ENCODE data around the gene UBE2N. TPM values are rescaled to one million over a fixed set of nuclear protein-coding genes. Genes with fewer than 3 reads are reported as not detected.

UBE2N gene
- total and polyA plus RNA-seq, 10 of the 15 experiments (the other 5 are each of a cell fraction or from before 2014, with no cell fraction given): 243 to 945 (median 443) TPM

GRCh38 chr12:93368766-93369165 lies 73.0 kb downstream of the UBE2N start:
- Histone ChIP-seq H3K9me3 (replicated peaks; ENCODE audit: control insufficient read depth, insufficient read depth, low read length) (no peaks in the 10 kb centered on the region), H3K27me3 (replicated peaks in 1 of 2; ENCODE audit: control insufficient read depth in 2 of 2, insufficient read depth in 2 of 2, low read length in 1 of 2) (no peaks in the 10 kb centered on the region), H3K36me3 (ENCODE audit: control insufficient read depth in 2 of 2, insufficient read depth in 2 of 2, low read length in 1 of 2) (no peaks in the 10 kb centered on the region), H4K20me1 (ENCODE audit: control insufficient read depth, insufficient read depth) (no peaks in the 10 kb centered on the region), H2AFZ (ENCODE audit: control insufficient read depth, low read depth, low read length) (no peak overlapping the region), H3K4me2 (ENCODE audit: control insufficient read depth, insufficient read depth) (no peak overlapping the region), H3K27ac (ENCODE audit: control insufficient read depth, insufficient read depth) (no peak overlapping the region), H3K4me1 (ENCODE audit: control insufficient read depth, insufficient read depth, low read length) (peaks cover 11% of the 10 kb centered on the region), H3K79me2 (ENCODE audit: control insufficient read depth, insufficient read depth, low read length) (no peaks in the 10 kb centered on the region; the same call in 1 of the 2 replicates), H3K4me3 (no peak overlapping the region), H3K9ac (ENCODE audit: control insufficient read depth, insufficient read depth, low read length) (no peak overlapping the region)
- ChIA-PET SMC1A (ENCODE audit: uncharacterized antibody, unreplicated experiment) (interaction anchor here (0.6 to 1.4 kb wide), 2 partner anchors 45 to 262 kb away, joined by 3 read pairs; no protein-coding TSS in a partner anchor), CTCF (no interaction called here), POLR2A (no interaction called here), RAD21 (ENCODE audit: unreplicated experiment) (no interaction called here)
- no peak for TF ChIP-seq FOXK2 (IDR thresholded peaks at IDR 0.05)
- TF ChIP-seq SMAD1 (IDR thresholded peaks at IDR 0.05; ENCODE audit: low read depth, partially characterized antibody): no peak
- TF ChIP-seq NR2F1 (conservative IDR thresholded peaks at IDR 0.05): no peak
- TF ChIP-seq E2F8 (IDR thresholded peaks at IDR 0.05; ENCODE audit: low read depth, partially characterized antibody): no peak
- TF ChIP-seq NRF1 (conservative IDR thresholded peaks at IDR 0.05; ENCODE audit: low read depth, low read length): no peak
- TF ChIP-seq SMAD5 (IDR thresholded peaks at IDR 0.05; ENCODE audit: low read depth): no peak
- no peak for TF ChIP-seq DPF2 (IDR thresholded peaks at IDR 0.05)
- TF ChIP-seq STAT1 (conservative IDR thresholded peaks at IDR 0.05): no peak
- TF ChIP-seq SIX5 (IDR thresholded peaks at IDR 0.05; ENCODE audit: low read depth, low read length, severe bottlenecking): no peak
- TF ChIP-seq PML (IDR thresholded peaks at IDR 0.05; ENCODE audit: low read length): no peak
- no peak for TF ChIP-seq USF1 (IDR thresholded peaks at IDR 0.05; ENCODE audit: borderline replicate concordance, extremely low read length, insufficient read depth, low read depth, low read length)
- TF ChIP-seq KLF5 (IDR thresholded peaks at IDR 0.05; ENCODE audit: partially characterized antibody): no peak
- no peak for TF ChIP-seq SREBF1 (IDR thresholded peaks at IDR 0.05; ENCODE audit: low read length)
- no TSS peak for BruUV-seq (replicated peaks)
- WGBS (ENCODE audit: insufficient coverage, insufficient replicate concordance, low lambda C conversion rate, missing lambda C conversion rate): 96% methylated on average over 3 of the region's 3 CpGs
- DNase-seq (ENCODE audit: low read depth, low spot score) (no peak), ATAC-seq (no peak), FAIRE-seq (no peak)
- intact Hi-C loops (cut with micrococcal nuclease; ENCODE audit: unreplicated experiment) (no loop called here), in situ Hi-C loops (cut with MboI) (no loop called here)
